HG02970 (cell line): ENCODE results near the gene TMTC4.
A peak's percentile ranks its signal among the peaks of the same experiment; 100 is the strongest.
"Not testable (repeated sequence)": the region's sequence is repeated elsewhere in the genome, so short reads cannot be mapped to it uniquely, and the experiment has no call there.

ENCODE experiments used
- ATAC-seq: cut with Tn5 transposase; IDR thresholded peaks from one replicate; pipeline ENCODE4 v1.9.1; 2021; ENCODE audit warnings: mild to moderate bottlenecking, moderate library complexity, moderate number of reproducible peaks; ENCODE audit not compliant: unreplicated experiment, low FRiP score

The TMTC4 gene

GRCh38 chr13:100594255-100594654, 80.3 kb downstream of the TMTC4 start:
- ATAC-seq: no peak

- no peak for ATAC-seq
These were observed 85.3 kb downstream of the TMTC4 start for GRCh38 chr13:100589178-100589725.

DNA sequence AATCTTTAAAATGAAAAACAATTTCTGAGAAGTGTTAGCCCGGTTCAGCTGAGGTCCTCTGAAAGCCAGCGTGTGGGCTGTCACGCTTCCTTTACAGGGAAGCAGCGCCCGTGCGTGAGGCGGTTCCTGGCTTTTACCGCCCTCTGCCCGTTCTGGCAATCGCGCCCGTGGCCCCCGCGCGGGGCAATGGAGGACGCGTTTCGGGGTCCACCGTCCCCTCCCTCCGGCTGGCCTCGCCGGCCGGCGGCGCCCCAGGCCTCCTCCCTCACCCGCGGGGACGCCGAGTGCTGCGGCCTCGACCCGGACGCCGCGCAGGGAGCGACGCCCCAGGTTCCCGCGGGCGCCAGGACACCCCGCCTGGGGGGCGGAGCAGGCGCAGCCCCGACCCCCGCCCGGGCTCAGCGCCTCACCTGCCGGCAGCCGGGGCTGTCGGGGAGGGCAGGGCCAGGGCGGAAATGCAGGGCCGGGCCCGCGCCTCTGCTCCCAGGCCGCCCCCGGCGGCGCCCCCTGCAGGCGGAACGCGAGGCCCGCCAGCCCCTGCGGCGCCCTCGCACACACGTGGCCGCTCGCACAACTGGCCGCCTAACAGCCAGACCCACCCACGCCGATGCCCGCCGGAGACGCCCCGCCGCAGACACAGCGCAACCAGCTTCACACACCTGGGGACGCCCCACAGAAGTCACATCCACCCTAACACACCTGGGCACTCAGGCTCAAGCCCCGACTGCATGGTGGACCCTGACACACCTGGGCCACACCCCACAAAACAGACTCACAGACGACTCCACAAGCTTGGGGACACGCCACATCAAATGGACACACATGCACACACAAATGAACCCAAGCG, 86.0 kb downstream of the TMTC4 start, which contains the start of gene GGACT:
TSS of gene GGACT (minus strand) at position 459 of the 847 bp plus-strand sequence. CDS start 56,198 bp downstream, outside the sequence.
- peak; percentile 94 for ATAC-seq

DNA sequence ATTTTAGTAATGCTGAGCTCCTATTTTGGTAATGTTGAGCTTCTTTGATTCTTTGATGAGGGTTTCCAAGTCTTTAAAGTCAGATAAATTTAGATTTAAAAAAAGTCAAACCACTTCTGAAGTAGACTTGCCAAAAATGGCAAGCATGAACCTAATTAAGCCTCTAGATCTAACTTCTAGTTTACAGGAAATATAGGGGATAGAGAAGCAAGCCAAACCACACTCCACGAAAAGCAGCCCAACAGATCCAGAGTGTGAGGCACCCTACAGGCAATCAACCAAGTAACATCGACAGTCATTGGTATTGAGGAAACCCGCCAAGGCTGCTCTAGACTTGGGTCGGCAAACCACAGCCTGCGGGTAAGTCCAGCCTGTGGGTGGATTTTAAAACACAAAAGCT, 89.7 kb downstream of the TMTC4 start:
- ATAC-seq: no peak

DNA sequence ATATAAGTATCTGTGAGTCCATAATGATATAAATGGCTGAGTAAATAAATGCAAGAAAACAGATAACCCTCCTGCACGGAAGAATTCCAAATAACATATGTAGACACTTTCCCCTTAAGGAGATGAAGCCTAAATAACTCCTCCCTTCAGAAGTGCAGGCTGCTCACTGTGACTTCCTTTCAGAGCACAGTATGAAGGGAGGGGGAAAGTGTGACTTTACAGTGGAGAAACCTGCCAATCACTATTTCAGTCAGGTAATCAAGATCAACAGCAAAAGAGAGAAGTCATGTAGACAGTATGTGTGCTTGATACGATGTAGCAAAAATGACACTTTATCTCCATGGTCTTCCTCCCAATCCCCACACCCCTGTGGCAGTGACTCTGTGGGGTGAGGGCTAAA, 93.1 kb downstream of the TMTC4 start:
- no peak for ATAC-seq

- ATAC-seq: no peak
These were observed 93.6 kb downstream of the TMTC4 start for GRCh38 chr13:100581030-100581429.

- ATAC-seq: no peak
These were observed 94.5 kb downstream of the TMTC4 start for GRCh38 chr13:100580045-100580444.

GRCh38 chr13:100577239-100577638, 97.4 kb downstream of the TMTC4 start:
- not testable (repeated sequence) for ATAC-seq

DNA sequence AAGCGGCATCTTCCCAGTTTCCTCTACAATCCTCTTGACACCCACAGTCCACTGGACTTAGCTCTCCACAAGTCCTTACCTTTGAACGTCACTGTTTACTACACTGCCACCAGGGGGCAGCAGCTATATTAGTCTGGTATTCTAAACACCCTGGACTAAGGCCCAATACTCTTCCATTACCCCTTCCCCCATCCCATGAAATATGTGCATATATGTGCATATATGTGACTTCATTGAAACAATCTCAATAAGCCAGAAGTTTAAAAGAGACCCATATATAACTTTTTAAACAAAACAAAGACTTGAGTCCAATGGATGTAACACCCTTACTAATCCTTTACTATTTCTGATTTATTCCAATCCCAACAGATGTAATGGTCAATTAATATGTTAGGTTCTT, 101.5 kb downstream of the TMTC4 start:
- ATAC-seq: peak; percentile 82

- ATAC-seq: no peak
These were observed 108.1 kb downstream of the TMTC4 start for GRCh38 chr13:100566543-100566942.

DNA sequence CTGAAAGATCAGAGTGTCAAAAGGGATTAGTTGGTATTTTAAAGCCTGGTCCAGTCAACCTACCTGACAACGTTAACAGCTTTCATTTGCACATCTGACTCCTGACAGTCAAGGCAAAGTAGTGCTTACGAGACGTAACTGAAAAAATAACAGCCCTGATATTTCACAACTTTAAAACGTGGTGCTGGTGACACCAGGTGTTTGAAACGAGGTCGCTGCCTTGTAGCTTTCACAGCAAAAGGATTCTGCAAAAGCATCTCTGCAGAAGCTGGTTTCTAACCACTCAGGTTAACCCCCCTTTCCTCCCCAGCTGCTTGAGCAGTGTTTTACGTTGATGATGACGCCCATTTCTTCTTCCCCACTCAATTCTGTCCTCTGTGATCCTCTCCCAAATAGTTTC, 109.3 kb downstream of the TMTC4 start:
- ATAC-seq: no peak

GRCh38 chr13:100564444-100565223, 110.0 kb downstream of the TMTC4 start:
- no peak for ATAC-seq

DNA sequence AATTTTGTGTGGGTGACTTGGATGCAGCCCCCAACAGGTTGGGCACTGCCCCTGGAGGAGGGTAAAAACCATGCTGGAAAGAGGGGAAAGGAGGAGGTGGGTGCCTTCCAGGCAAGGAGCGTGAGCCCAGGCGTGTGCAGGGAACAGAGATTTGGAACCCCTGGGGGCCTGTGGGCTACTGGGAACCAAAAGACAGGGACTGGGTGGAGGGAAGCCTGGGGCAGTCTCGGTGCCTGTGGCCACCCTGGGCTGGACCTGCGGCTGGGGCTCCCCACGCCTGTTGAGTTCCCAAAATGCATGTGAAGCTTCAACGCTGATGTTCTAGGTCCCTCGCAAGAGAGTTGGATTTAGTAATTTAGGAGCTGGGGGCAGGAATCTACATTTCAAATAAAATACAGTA, 110.8 kb downstream of the TMTC4 start:
- no peak for ATAC-seq

DNA sequence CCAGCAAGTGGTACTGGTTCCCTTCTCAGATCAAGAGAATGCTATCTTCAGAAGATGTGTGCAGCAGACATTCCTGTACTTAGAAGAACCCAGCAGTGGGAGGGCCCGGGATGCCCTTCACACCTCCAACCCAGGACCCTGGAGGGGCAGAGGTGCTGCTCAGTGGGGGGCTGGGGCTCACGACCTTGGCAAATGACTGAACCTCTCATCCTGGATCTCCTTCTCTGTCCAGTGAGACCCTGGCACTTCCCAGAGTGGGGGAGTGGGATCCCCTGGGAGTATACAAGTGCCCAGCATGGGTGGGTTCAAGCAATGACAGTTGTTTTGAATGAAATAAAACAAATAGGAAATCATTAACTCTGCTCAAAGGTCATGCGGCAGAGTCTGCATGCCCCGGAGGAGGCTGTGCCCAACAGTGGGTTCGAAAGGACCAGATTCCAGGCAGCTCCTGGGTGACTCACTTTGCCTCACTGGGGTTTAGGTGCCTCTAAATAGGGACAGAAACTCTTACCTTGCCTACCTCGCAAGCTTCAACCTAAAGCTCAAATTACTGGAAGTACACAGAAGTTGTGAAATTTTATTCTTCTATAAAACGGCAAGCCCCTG, 112.9 kb downstream of the TMTC4 start:
- no peak for ATAC-seq

GRCh38 chr13:100561158-100561499, 113.5 kb downstream of the TMTC4 start:
- no peak for ATAC-seq

- ATAC-seq: no peak
These were observed 114.0 kb downstream of the TMTC4 start for GRCh38 chr13:100560498-100561157.

GRCh38 chr13:100559886-100560285, 114.7 kb downstream of the TMTC4 start:
- no peak for ATAC-seq
